NCI-H2029 (cell line): Measurements from ENCODE around the gene COA3.

ENCODE experiments used
- DNase-seq: peaks from one replicate; lab custom pipeline; 2025; lab: John Stamatoyannopoulos, UW

COA3 gene, protein sequence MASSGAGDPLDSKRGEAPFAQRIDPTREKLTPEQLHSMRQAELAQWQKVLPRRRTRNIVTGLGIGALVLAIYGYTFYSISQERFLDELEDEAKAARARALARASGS

DNA sequence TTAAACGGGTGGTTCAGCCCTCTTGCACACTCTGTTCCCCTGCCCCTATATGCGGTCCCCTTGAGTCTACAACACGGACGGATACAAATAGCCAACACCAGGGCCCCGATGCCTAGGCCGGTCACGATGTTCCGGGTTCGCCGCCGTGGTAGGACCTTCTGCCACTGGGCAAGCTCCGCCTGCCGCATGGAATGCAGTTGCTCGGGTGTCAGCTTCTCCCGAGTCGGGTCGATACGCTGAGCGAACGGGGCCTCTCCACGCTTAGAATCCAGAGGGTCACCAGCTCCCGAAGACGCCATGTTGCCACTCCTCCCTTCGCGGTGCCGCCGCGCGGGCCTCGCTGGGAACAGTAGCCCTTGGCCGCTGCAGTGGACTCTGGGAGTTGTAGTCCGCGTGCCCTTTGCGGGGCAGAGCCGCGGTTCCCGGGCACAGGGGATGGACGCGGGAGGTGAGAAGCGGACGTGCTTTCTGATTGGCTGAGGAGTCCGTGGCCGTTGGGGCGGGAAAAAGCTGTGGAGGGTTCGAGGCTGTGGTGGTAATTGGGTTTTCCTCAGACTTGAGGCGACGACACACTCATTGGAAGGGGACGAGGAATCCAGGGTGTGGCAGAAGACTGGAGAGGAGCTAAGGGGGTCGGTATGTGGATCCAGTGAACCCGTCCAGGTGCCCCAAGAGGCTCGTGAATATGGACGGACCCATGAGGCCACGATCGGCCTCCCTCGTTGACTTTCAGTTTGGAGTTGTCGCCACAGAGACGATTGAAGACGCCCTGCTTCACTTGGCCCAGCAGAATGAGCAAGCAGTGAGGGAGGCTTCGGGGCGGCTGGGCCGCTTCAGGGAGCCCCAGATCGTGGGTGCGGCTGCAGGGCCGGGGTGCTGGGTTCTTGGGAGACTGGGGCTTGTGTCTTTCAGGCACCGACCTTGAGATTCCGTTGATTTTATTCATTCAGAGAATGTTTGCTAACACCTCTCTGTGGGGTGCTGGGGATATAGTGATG is at the start of gene COA3, which contains the start of gene CNTD1:
TSS of gene COA3 (minus strand) at position 322 of the 998 bp plus-strand sequence. CDS start at position 299, 23 bp downstream.
TSS of gene CNTD1 (plus strand) at position 479 of the 998 bp plus-strand sequence. CDS start at position 686, 207 bp downstream.
- DNase-seq: peak; percentile 72

DNA sequence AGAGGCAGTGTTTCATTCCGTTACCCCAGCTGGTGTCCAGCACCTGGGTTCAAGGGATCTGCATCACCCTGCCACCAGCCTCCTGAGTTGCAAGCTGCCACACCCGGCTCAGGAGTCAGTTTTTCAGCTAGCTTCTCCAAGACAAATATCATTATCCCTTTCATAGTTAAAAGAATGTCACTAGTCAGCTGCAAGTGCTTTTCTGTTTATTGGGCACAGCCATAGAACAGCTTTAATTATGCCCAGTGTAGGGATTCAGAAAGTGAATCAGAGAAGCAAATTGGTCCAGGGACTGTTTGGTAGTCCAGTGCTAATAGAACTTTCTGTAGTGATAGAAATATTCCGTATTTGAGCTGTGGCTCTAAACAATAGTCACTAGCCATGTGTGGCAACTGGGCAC is 49.6 kb upstream of the COA3 start:
- no peak for DNase-seq

DNA sequence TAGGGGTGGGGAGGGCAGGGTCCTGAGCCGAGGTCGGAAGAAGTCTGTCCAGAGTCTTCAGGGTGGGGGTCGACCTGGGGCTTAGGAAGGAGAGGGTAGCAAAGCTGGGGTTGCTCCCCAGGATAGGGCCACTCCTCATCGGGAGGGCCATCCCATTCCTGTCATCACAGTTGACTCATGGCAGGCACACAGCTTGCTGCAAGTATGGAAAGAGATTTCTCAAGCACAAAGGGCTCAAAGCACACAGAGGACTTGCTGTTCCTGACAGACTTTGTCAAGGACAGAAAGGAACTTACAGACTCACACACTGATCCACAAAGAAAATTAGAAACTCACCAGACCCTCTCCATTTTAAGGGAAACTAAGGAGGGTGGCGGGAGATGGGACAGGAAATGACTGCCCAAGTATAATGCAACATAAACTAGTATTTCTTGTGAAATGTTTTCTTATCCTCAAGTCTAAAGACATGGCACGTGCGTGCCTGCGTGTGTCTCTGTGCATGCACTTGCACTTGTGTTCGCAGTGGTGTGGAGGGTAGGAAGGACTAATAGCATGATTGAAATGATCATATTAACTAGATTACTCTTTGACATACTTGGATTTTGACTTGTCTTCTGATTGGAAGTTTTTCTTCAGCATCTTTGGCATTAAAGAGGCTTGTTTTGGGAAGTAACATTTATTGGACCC is 48.2 kb upstream of the COA3 start:
- no peak for DNase-seq

DNA sequence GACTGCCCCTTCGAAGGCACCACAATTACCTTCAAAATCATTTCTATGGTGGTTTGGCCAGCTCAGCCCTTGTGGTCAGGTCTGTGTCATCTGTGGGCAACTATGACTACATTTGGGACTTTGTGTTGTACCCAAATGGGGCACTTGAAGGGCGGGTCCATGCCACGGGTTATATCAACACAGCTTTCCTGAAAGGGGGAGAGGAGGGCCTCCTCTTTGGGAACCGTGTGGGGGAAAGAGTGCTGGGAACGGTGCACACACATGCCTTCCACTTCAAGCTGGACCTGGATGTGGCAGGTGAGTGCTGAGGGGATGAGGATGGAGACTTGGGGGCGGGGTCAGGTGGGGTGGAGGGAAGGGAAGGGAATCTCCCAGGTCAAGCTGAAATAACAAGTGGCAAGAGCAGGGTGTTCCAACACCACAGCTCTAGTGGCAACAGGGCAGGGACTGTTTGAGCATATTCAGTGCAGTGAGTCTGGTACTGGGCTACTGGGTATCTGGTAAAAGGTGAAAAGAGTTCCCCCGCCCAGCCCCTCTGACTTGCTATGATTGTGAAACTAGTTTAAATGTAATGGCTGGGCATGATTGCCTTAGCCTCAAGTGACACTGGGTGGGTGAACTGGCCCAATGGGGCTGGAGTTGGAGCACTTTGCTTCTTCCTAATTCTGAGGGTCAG is 47.6 kb upstream of the COA3 start:
- no peak for DNase-seq

DNA sequence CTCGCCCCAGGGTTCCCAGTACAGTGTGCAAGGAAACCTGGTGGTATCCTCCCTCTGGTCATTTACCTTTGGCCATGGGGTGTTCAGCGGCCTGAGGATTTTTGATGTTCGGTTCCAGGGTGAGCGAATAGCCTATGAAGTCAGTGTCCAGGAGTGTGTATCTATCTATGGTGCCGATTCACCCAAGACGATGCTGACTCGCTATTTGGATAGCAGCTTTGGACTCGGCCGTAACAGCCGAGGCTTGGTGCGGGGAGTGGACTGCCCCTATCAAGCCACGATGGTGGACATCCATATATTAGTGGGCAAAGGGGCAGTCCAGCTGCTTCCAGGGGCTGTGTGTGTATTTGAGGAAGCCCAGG is 47.0 kb upstream of the COA3 start:
- no peak for DNase-seq

DNA sequence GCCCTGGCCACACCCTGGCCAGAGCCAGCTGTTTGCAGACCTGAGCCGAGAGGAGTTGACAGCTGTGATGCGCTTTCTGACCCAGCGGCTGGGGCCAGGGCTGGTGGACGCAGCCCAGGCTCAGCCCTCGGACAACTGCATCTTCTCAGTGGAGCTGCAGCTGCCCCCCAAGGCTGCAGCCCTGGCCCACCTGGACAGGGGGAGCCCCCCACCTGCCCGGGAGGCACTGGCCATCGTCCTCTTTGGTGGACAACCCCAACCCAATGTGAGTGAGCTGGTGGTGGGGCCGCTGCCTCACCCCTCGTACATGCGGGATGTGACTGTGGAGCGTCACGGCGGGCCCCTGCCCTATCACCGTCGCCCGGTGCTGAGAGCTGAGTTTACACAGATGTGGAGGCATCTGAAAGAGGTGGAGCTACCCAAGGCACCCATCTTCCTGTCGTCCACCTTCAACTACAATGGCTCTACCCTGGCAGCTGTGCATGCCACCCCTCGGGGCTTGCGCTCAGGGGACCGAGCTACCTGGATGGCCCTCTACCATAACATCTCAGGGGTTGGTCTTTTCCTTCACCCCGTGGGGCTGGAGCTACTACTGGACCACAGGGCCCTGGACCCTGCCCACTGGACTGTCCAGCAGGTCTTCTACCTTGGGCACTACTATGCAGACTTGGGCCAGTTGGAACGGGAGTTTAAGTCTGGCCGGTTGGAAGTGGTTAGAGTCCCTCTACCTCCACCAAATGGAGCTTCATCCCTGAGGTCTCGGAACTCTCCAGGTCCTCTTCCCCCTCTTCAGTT is 46.5 kb upstream of the COA3 start:
- no peak for DNase-seq

DNA sequence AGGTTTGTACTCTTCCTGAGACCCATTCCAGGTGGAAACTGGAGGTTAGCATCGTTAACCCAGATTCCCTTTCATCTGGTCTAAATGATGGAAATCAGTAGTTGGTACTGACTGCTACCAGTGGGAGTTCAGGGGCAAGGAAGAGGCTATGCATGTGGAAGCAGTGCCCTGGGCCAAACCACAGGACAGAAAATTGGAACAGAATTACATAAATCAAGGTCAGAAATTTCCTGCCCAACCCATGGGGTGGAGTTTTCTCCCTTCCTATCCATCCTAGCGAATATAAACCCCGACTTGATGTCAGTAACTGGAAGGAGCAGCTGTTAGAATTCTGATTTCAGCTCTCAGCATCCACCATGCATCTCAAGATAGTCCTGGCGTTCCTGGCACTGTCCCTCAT is 45.8 kb upstream of the COA3 start, which contains the start of gene AOC2:
TSS of gene AOC2 (plus strand) at position 310 of the 400 bp plus-strand sequence. CDS start at position 357, 47 bp downstream.
- DNase-seq: no peak

DNA sequence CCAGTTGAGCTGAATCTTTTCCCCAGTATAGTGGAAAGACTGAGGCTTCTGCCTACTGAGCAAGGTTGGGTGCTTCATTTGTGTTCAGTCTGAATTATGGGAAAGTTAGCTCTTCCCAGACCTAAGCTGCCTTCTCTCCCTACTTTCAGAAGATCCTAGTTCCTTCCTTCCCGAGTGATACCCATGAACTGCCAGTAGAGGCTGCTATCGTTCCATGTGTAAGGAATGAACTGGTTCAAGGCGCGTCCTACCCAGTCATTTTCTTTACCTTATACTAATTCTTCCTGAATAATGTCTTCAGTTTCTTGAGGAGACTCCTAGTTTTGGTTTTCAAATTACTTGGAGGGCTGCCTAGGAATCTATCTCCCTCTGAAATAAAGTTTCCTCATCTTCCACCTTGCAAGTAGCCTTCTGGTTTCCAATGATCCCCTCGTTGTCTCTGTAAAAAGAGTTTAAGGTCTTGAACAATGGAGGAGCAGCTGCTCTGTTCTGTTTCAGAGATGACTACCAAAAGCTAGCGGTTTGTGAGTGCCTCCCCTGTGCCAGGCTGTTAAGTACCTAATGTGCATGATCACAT is 44.9 kb upstream of the COA3 start:
- DNase-seq: no peak

DNA sequence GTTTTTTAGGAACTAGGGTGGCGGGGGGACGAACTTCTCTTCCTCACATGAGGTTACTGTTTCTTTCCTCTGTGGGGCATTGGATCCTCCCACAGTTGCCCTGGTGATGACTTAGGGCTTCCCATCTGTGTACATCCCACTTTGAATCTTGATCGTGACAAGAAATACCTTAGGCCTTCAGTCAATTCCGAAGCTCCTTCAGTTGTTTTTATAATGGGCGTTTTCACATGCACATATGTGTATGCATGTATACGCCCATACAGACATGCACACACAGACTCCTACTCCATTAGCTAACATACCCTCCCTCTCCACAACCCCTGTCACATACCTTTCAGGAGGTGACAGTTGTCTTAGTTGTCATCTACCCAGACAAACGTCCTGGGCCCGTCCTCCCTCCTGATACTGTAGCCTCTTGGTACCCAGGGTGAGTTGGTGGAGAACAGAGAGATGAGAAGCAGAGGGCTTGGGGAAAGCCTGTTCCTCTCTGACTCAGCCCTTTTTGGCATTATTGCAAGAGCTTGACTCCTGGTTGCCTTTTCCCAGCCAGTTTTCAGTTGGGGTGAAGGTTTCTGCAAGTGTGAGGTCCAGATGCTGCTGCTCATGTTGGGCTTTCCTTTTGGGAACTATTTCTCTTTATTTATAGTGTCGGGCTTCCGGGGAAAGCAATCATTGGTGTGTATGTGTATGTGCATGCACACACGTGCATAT is 43.6 kb upstream of the COA3 start:
- no peak for DNase-seq

DNA sequence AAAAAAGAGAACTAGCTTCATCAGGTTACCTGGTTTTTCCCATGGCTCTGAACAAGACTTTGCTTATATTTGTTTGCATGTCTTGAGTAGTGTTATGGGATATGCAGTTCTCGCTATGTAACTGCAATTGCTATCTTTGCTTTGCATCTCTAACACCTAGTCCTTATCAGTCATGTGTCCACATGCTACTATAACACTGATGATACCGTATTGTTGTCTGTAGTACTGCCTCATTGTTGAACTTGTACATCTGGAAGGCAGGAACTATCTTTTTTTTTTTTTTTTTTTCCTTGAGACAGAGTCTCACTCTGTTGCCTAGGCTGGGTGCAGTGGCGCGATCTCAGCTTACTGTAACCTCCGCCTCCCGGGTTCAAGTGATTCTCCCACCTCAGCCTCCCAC is 37.2 kb upstream of the COA3 start:
- DNase-seq: no peak

DNA sequence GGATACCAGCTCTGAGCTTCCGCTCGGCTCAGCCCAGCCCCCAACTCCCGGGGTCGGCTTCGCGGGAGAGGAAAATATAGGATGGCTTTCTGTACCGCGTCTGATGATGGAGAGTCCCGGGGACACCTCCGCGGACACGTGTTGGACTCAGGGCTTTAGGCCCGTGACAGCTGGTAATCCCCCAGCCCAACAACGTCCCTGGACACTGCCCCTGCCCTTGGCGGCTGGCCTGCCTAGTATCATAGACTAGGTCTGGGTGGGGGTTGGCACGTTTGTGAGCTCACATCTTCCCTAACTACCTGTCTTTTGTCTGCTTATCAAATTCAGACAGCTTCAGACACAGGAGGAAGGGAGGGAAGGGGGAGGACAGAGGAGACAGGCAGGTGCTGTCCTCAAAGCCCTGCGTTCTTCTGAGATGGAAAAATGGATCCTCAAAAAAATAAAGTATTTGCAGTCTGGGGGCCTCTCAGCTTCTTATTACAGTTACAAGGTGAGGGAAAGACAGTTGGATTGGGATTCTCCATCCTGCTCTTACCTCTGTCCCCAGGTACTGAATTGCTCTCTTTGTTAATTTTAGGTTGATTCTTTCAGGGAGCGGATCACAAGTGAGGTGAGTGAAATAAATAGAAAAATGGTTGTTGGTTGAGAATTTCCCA is 35.4 kb upstream of the COA3 start:
- no peak for DNase-seq

DNA sequence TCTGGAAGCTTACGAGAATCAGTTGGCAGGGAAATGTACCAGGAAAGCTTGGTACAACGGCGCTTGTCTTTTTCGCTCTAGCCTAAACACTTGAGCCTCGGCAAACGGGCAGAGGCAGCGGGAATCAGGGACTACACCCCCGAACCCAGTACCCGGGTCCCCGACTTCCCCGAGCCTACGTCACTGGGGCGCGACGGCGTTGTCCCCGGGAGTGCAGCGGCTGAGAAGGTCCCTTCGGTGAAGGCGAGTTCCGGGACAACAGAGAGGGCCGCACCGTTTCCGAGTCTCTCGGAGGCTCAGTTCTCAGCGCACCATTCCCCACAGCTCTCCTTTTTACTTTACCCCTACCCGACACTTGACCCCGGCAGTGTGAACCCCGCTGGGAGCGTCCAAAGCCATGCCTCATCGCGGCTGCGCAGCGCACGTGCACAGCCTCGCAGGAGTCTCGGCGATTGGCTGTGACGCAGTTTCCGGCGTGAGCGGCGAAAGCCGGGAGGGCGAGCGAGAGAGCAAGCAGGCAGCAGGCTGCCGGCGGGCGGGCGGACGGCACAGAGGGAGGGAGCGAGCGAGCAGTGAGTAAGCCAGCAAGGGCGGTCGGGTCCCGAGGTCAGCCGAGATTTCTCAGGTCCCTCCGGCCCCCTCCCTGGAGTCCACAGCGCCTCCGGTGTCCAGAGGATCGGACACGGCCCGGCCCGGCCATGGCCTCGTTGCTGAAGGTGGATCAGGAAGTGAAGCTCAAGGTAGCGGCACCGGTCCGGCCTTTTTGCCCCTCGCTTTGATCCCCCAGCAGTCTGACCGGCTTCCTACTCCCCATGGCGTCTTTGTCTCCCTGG is 34.6 kb upstream of the COA3 start, which contains the start of gene PSME3:
TSS of gene PSME3 (plus strand) at position 464 of the 833 bp plus-strand sequence. CDS start at position 699, 235 bp downstream.
- DNase-seq: peak; percentile 70

DNA sequence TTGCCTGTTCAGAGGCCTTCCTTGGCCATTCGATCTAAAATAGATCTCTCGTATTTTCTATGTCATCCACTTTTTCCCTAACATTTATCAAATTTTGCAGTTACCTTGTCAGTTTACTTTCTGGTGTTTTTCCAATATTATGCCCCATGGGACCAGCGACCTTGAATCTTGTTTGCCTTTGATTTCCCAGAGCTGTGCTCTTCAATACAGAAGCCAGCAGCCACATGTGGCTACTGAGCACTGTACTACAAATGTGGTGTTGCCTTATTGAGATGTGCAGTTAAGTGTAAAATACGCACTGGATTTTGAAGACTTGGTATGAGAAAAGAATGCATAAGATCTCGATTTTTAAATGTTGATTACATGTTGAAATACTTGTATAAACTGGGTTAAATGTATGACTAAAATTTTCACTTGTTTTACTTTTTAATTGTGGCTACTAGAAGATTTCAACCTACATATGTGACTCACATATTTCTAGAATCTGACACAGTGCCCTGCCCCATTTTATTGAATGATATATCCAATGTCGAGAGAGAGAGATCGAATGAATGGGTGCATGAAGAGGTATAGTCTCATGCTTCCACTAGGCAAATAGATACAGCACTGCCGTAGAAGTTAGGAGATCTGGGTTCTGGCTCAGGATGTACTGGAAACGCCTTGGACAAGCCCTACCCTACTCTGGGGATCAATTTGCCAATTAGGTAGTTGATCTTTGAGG is 33.9 kb upstream of the COA3 start:
- no peak for DNase-seq

DNA sequence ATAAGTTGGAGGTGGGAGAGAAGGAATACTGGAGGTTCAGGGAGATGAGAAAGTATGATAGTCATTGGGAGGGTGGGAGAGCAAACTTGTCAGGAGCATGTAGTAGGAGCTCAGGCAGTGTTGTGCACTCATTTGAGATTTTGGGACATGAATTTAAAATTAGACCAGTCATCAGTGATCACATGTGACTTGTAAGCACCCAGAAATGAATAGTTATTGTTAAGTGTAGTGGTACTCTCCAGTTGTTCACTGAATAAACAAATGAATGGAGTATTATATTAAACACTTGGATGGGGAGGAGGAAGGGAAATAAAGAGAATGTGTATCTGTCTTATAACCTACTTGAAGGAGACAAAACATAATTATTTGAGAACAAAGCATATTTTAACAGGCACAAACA is 32.5 kb upstream of the COA3 start:
- DNase-seq: no peak

DNA sequence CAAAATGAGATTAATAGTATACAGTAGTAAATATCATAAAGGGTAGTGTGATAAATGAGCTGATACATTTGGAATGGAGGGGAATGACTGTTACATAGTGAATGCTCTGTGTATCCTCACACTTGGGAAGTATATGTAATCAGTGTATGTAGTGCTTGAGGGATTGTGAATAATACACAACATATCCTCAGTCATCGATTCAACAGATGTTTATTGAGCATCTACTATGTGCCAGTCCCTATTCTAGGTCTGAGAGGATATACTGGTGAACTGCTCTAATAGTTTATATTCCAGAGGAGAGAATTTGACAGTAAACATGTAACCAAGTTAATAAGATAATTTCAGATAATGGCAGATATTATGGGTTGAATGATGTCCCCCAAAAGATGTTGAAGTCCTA is 29.0 kb upstream of the COA3 start:
- DNase-seq: no peak

DNA sequence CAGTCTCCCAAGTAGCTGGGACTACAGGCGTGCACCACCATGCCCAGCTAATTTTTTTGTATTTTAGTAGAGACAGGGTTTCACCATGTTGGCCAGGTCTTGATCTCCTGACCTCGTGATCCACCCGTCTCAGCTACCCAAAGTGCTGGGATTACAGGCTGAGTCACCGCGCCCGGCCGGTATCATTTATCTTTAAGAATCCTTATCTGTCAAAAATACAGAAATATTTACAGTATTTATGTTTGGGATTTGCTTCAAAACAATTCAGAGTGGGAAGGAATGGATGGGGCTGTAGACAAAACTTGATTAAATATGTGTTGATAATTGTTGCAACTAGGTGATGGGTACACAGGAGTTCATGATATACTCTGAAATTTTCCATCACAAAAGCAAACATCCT is 22.7 kb upstream of the COA3 start:
- no peak for DNase-seq

DNA sequence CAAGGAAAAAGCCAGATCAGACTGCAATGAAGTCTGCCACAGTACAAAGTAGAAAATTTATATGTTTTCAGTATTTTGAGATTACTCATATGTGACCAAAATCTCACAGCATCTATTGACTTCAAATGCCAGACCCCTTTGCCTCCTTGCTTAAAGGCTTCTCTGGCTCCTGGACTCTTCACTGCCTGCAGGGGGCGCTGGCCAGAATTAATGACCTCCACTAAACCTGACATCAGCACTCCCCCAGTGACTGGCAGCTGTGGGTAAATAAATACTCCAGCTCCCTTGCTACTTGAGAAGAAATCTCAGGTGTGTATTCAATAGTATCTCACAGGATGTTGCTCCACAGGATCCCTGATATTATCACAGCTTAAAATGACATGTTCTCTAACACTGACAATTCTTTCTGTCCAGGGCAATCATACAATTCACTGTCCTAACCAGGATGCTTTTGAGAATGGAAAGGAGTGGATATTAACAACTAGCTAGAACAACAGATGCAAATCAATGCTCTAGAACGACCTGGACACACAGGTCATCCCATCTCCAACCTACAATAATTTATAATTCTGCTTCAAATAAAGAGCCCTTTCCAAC is 21.5 kb upstream of the COA3 start:
- DNase-seq: peak; percentile 38

DNA sequence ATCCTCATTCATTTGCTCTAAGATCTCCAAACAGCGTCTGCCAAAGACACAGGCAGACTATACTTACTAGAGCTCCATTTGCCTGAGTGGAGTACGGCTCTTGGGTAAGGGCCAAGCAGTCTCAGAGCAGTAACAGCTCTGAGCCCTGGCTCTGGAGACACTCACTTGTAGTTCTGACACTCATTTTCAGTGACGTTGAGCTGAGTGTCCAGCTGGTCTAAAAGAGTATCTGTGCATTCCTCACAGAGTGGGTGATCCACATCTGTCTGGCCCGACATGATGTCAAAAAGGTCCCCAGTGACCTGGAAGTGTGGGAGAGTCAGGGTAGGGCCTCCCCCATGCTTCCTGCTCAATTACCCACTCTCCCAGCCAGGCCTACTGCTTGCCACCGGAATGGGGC is 19.9 kb upstream of the COA3 start:
- no peak for DNase-seq
